ENCODE measurements around the gene C4BPB.

GRCh38 chr1:207115269-207115668 lies 26.6 kb downstream of the C4BPB start:
- TF ChIP-seq EZH2 (IDR thresholded peaks at IDR 0.05; ENCODE audit: insufficient read depth, poor library complexity, severe bottlenecking), result no peak
- TF ChIP-seq EZH2phosphoT487 (IDR thresholded peaks at IDR 0.05; ENCODE audit: insufficient read depth, low read depth), result no peak

Measured in GM23248 (cell line).